Thymus (tissue), 11 donors: ENCODE results near the gene GRAP2. TPM values are rescaled to one million over a fixed set of nuclear protein-coding genes. Genes with fewer than 3 reads are reported as not detected.

ENCODE experiments used
- DNase-seq, 9 donors: peaks; one replicate each; pipeline ENCODE4 v3.0.0-alpha.2; 2013; ENCODE audit warnings: low spot score in 9 of 9, low read depth in 6 of 9, missing footprints in 1 of 9
- H3K27ac ChIP-seq, 2 donors: one replicate each; pipeline ENCODE4 v1.5.1; 2013; ENCODE audit warnings: control low read depth in 1 of 2, low read depth in 1 of 2, low read length in 1 of 2, mild to moderate bottlenecking in 1 of 2, moderate library complexity in 1 of 2
- H3K27me3 ChIP-seq, 2 donors: one replicate each; pipeline ENCODE4 v1.5.1; 2013; ENCODE audit warnings: low read length in 1 of 2; ENCODE audit not compliant: control insufficient read depth in 2 of 2, insufficient read depth in 1 of 2
- H3K36me3 ChIP-seq, 2 donors: one replicate each; pipeline ENCODE4 v1.5.1; 2013; ENCODE audit warnings: low read length in 1 of 2, mild to moderate bottlenecking in 1 of 2, moderate library complexity in 1 of 2; ENCODE audit not compliant: control insufficient read depth in 2 of 2, insufficient read depth in 2 of 2
- H3K4me1 ChIP-seq, 2 donors: one replicate each; pipeline ENCODE4 v1.5.1; 2013; ENCODE audit warnings: low read length in 2 of 2; ENCODE audit not compliant: control insufficient read depth in 2 of 2, insufficient read depth in 2 of 2
- H3K4me3 ChIP-seq, 2 donors: one replicate each; pipeline ENCODE4 v1.5.1; 2013; ENCODE audit warnings: low read length in 2 of 2, control low read depth in 1 of 2, mild to moderate bottlenecking in 1 of 2
- H3K9me3 ChIP-seq, 2 donors: one replicate each; pipeline ENCODE4 v1.5.1; 2013; ENCODE audit warnings: low read length in 1 of 2, mild to moderate bottlenecking in 1 of 2; ENCODE audit not compliant: control insufficient read depth in 2 of 2, insufficient read depth in 1 of 2
- WGBS: extraction: QIAGEN DNeasy Blood & Tissue Kit; methylation state at CpG from one replicate; pipeline ENCODE4 v1.1.7; 2013; 5-methylcytosine and 5-hydroxymethylcytosine counted together
- polyA plus RNA-seq: library from polyadenylated mRNA; stranded (reverse); fragments of 200-250 nt; gene quantifications from one replicate; pipeline ENCODE4 v1.2.3, GENCODE V29; 2013
- total RNA-seq: library from RNA; stranded (reverse); fragments of 120-200 nt; gene quantifications from one replicate; pipeline ENCODE4 v1.2.4, GENCODE V29; 2013
- donor health status: healthy.

The GRAP2 gene
- total and polyA plus RNA-seq, 2 donors = 51.5 to 193 TPM

DNA sequence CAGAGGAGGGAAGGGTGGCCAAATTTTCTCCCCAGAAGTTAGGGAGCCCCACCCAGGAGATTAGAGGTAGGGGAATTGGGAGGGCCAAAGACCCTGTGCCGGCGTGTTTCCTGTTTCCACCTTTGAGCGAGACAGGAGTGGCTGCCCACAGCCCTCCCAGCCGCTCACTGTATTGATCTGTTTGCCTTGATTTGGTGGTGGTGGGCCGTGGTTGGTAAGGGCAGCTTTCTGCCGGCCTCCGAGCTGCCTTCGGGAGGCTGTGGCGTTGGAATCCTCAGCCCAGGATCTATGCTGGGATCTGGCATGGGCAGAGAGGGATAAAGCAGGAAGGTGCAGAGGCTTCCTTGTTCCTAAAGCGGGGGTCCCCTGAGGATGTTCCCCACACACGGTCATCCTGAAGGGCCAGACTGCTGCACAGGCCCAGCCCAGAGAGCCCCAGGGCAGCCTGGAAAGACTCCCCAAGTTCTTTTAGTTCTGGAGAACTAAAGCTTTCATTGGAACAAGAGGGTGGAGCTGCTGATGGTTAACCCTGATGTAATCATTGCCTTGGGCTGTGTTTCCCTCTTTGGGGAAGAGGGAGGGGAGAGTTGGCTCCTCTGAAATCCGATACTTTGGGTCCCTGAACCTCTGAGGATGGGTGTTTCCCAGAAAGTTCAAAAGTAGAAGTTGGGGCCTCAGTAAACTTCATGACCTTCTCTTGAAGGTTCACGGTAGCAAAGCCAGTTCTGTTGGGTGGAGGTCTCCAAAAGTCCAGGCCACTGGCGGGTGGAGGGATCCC lies 101.1 kb downstream of the GRAP2 start:
- no peak overlapping the region for H3K27ac ChIP-seq
- H3K4me1 ChIP-seq = peaks cover 3 to 36% of the 10 kb centered on the region in 2 donors
- no peaks in the 10 kb centered on the region for H3K27me3 ChIP-seq
- H3K9me3 ChIP-seq = no peaks in the 10 kb centered on the region
- no peak overlapping the region for H3K4me3 ChIP-seq
- DNase-seq = no peak
- H3K36me3 ChIP-seq = no peaks in the 10 kb centered on the region
- WGBS = 85% methylated on average over 14 of the region's 14 CpGs

DNA sequence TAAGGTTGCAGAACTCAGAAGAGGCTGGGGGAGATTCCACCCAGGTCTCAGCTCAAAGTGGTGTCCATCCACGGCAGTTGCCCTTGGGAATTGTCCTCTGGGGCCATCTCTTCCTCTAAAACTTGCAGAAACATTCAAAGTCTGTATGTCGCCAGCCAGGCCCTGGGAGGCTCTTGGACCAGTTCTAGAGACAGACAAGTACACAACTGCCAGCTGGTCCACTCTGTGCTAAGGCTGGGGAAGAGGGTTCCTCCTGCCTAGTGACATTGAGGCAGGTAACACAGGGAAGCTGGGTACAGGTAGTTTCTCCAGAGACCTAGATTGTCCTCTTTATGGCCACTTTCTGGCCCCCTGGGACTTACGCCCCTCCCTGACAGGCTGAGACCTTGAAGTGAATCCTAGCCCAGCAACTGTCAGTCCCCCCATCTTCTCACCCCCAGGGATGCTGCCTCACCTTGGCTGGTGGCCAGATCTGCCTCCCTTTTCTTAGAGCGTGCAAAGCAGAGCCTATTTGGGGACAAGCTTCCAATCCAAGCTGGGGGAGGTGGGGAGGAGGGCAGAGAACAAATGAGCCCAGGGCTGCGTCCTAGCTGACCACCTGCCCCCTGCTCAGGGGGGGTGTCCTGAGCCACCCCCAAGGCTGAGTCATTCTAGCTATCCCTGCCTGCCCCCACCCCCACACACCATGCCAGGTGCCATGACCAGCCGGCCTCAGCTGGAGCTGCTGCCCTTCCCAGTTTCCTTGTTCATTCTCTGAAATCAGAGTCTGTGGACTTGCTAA lies 102.2 kb downstream of the GRAP2 start:
- Histone ChIP-seq H3K27me3 (no peaks in the 10 kb centered on the region), H3K27ac (no peak overlapping the region), H3K4me3 (no peak overlapping the region), H3K4me1 (peaks cover 7 to 38% of the 10 kb centered on the region in 2 donors), H3K9me3 (no peaks in the 10 kb centered on the region), H3K36me3 (no peaks in the 10 kb centered on the region)
- WGBS = 97% methylated on average over 6 of the region's 6 CpGs
- no peak for DNase-seq

DNA sequence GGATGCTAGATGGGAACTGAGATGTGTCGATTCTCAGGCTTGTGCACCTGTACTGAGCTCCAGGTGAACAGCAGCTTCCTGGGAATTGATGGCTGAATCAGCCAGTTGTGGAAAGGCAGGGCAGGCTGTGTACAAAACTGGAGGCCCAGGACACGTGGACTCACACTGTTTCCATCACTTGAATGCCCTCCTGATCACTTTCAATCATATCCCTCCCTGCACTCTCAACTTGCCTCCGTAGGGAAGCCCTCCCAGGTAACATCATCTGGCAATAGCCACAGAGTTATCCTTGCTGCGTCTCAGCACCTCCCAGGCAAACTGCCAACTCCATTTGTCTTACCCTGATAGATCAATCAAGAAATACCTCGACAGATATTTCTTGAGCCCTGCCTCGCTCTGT lies 104.0 kb downstream of the GRAP2 start:
- Histone ChIP-seq H3K27ac (no peak overlapping the region), H3K27me3 (peaks cover 0 to 4% of the 10 kb centered on the region in 2 donors), H3K36me3 (no peaks in the 10 kb centered on the region), H3K4me3 (no peak overlapping the region), H3K9me3 (no peaks in the 10 kb centered on the region), H3K4me1 (peaks cover 14 to 42% of the 10 kb centered on the region in 2 donors)
- DNase-seq = no peak
- WGBS = 88% methylated on average over 6 of the region's 6 CpGs

DNA sequence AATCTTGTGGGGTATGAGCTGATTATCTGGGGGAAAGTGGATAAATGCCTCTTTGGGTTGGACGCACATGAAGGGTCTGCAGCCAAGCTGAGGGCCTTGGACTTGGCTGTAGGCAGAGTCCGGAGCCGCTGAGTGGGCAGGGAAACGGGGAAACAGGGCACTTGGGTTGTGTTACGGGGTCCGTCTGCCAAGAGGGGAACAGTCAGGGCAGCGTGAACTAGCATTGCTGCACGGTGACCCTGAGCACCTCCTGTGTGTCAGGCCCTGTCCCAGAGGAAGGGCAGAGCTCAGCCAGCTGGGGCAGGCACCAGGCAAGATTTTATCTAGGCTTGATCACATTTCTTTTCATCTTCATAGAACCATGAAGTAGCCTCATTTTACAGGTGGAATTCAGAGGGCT lies 105.8 kb downstream of the GRAP2 start:
- Histone ChIP-seq H3K9me3 (no peaks in the 10 kb centered on the region), H3K27me3 (peaks cover 0 to 4% of the 10 kb centered on the region in 2 donors), H3K27ac (no peak overlapping the region), H3K4me3 (no peak overlapping the region), H3K36me3 (no peaks in the 10 kb centered on the region), H3K4me1 (peaks cover 18 to 53% of the 10 kb centered on the region in 2 donors)
- DNase-seq = no peak
- WGBS = 94% methylated on average over 8 of the region's 8 CpGs

DNA sequence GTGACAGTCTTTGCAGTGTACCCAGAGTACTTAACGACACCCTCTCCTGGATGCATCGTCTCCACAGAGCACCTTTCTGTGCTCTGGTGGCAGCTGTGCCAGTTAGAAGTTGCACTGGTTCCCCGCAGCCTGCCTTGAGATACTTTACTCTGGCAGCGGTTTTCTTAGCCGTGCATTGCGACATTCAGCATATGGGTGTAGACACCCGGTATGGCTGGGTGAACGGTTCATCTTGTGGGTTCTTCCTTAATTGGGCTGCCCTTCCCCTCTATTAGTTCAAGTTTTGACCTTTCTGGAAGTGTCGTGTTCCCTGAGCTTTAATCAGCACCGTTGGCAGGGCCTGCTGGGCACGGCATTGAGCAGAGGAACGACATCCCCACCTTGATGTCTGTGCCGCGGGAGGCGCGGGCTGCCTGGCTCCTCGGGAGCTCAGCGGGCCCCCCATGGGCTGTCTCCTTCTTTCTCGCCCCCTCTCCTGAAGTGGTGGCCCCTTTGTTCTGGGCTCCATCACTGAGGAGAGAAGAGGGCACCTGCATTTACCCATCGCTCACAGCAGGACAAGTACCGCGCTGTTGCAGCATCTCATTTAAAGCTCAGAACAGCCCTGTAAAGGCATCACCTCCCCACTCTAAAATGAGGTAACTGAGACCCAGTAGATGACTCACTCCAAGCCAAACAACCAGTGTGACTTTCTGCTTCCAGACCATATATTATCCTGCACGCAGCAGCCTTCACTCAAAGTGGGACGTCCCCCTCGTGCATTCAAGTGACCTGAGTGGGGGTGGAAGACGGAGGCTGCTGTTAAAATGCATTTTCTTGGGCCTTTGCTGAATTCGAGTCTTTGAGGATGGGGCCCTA lies 107.2 kb downstream of the GRAP2 start:
- Histone ChIP-seq H3K36me3 (no peaks in the 10 kb centered on the region), H3K27me3 (peaks cover 0 to 4% of the 10 kb centered on the region in 2 donors), H3K27ac (peak overlapping the region in 1 of 2 donors; percentile 36), H3K4me1 (peaks cover 18 to 53% of the 10 kb centered on the region in 2 donors), H3K4me3 (no peak overlapping the region), H3K9me3 (no peaks in the 10 kb centered on the region)
- DNase-seq = peak in 2 of 9 donors; percentile 47 to 63
- WGBS = 85% methylated on average over 27 of the region's 27 CpGs

DNA sequence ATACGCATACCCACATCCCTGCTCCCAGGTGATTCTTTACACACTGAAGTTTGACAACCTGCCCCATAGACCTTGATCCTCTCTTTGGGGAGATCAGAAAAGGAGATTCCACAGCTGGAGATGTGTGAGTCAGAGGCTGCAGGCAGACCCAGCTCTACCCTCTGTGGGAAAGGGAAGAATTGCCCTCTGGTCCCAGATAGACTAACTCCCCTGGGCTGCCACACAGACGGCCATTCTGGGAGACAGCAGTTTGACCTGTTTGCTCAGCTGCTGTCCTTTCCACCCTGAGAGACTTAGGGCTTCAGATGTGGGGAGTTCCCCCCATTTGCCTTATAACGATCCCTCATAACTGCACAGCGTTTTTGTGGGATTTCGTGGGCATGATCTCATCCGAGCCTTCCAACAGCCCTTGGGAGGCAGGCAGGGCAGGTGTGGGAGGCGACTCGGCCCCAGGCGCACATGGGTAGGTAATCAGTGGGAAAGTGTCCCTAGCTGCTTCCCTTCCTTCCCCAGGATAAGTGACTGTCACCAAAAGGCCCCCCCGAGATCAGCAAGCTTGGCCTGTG lies 107.9 kb downstream of the GRAP2 start:
- H3K27me3 ChIP-seq = peaks cover 0 to 4% of the 10 kb centered on the region in 2 donors
- no peak overlapping the region for H3K27ac ChIP-seq
- H3K9me3 ChIP-seq = no peaks in the 10 kb centered on the region
- no peak overlapping the region for H3K4me3 ChIP-seq
- no peaks in the 10 kb centered on the region for H3K36me3 ChIP-seq
- H3K4me1 ChIP-seq = peaks cover 18 to 53% of the 10 kb centered on the region in 2 donors
- WGBS = 92% methylated on average over 10 of the region's 10 CpGs
- DNase-seq = no peak

DNA sequence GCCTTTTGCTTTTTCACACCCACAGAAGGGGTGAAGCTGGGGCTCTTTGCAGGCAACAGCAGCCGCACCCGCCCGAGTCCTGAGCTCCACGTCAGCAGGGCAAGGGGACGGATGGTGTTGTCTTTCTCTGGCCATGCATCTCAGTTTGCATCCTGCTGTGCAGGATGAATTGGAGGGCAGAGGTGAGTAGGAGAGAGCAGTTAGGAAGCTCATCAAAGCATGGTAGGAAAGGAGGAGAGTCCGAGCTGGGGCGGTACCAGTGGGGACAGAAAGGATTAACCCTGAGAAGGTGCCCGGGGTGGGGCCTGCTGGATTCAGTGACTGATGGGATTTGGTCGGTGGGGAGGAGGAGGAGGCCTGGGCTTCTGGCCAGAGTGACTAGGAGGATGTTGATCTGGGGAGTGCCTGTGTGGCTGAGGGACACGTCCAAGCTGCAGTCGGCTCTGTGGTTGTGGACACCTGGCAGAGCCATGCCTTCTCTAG lies 108.4 kb downstream of the GRAP2 start:
- peak overlapping the region; percentile 32 to 56 for H3K27ac ChIP-seq
- H3K36me3 ChIP-seq = no peaks in the 10 kb centered on the region
- H3K4me1 ChIP-seq = peaks cover 18 to 53% of the 10 kb centered on the region in 2 donors
- H3K27me3 ChIP-seq = peaks cover 0 to 4% of the 10 kb centered on the region in 2 donors
- DNase-seq = no peak
- H3K9me3 ChIP-seq = no peaks in the 10 kb centered on the region
- H3K4me3 ChIP-seq = no peak overlapping the region
- WGBS = 48% methylated on average over 11 of the region's 11 CpGs

DNA sequence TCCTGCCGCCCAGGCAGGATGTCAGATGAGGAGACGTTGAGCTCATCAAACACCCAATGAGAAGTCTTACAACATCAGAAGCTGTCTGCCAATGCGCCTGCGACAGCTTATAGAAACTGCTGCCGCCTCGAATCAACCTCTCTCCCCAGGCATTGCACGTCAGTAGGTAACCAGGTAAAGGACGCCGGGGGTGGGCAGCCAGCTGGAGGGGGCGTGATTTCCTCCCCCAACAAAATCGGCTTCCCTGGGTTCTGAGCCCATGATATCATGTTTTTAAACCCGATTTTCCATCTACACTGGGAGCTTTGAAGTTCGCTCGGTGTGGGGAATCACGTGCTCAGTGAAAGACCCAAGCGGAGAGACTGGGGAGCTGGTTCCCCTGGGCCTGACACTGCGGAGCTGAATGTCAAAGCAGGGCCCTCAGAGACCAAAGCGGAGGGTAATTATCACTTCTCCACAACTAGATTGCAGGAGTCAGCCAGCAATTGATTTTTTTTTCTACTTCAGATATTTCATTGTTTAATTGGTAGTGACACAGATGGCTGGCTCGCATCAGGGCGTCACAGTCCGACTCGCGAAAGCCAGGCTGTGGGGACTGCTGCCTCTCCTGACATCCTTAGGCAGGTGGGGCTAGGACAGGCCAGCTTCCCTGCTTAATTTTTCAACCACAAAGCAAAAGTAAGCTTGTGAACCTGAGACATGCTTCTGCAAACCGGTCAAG lies 109.2 kb downstream of the GRAP2 start:
- Histone ChIP-seq H3K4me1 (peaks cover 18 to 49% of the 10 kb centered on the region in 2 donors), H3K9me3 (no peaks in the 10 kb centered on the region), H3K36me3 (no peaks in the 10 kb centered on the region), H3K27ac (peak overlapping the region; percentile 19 to 32), H3K4me3 (peak overlapping the region; percentile 14 to 20), H3K27me3 (peaks cover 0 to 4% of the 10 kb centered on the region in 2 donors)
- peak in 2 of 9 donors; percentile 64 to 85 for DNase-seq
- 53% methylated on average over 24 of the region's 24 CpGs for WGBS
